SW 1271 (cell line): ENCODE data around the gene ZNF730.
A peak's percentile ranks its signal among the peaks of the same experiment; 100 is the strongest.
"Not testable (repeated sequence)": the region's sequence is repeated elsewhere in the genome, so short reads cannot be mapped to it uniquely, and the experiment has no call there.

Source experiments
- DNase-seq, 2 experiments: peaks; one replicate each; lab custom pipeline; 2025; lab: John Stamatoyannopoulos, UW

The ZNF730 gene

DNA sequence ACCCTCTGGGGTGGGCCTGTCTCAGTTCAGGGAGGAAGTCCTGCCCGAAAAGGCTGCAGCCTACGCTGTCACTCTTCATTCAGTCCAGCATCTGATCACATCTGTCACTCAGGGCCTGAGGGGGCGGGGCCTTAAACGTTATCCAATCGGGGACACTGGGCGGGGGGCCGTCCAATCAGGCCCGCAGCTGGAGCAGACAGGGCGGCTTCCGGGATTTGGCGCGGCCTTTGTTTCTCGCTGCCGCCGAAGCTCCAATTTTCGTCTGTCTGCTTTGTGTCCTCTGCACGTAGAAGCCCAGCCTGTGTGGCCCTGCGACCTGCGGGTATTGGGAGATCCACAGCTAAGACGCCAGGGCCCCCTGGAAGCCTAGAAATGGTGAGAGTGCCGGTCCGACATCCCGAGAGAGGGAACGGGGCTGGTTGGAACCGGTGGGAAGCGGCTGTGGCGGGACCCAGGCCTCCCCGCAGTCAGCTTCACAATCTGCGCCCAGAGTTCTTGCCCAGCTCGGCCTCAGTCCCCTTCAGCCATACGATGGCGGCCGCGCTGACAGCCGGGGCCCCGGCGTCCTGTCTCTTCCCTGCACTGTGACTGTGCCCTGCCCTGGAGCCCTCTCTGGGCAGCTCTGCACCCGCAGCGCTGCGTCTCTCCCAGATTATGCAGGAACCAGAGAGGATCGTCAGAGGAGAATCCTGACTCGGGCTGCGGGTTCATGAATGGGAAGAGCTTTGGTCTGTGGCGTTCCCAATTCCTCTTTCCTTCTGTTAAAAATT lies at the start of gene ZNF730:
ZNF730 (plus strand) TSS at position 224 of the 770 bp plus-strand sequence; CDS start at position 373, 149 bp downstream.
- no peak for DNase-seq

DNA sequence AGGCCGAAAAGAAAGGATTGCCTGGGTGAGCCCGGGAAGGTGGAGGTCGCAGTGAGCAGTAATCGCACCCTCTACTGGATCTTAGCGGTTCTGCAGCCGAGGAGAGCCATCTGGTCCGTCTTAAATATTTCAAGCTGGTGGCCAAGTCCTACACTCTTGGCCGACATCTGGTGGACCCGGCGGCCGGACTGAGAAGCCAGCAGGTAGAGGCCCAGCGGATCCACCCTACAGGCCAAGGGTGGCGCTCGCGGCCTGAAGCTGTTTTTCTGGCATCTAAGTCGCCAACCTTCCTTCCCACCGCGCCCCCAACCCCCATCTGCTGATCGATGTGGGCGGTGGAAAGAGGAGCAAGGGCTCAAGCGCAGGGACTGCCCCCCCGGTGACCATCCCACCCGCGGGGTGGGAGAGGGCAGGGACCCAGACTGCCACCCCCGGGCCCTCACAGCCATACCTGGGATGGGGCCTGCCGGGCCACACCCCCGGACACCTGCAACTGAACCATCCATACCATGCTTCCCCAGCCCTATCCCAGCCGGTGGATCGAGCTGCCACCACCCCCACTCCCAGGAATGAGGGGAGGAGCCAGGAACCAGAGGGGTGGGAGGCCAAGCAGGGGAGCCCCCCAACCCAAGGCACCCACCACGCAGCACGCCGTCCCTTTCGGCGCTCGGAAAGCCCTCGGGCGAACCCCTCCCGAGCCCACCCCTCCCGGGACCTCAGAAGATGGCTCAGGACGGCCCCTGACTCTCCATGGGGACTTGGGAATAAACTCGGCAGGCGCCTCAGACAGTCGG lies 46.3 kb upstream of the ZNF730 start:
- no peak for DNase-seq

DNA sequence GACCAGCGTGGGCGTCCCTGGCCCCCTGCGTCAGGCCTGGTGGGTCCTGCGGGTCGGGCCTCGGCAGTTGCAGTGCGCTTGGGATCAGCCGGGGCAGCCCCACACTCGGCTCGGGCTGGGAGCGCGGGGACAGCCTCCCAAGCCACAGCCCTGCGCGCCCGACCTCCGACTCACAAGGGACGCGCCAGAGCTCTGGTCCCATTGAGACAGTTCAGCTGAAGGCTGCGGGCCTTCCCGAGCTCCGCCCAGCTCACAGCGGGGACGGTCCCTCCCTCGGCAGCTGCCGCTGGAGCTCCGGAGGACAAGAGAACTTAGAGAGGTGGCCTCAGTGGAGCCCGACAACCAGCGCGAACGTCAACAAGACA lies 45.7 kb upstream of the ZNF730 start:
- DNase-seq = no peak

DNA sequence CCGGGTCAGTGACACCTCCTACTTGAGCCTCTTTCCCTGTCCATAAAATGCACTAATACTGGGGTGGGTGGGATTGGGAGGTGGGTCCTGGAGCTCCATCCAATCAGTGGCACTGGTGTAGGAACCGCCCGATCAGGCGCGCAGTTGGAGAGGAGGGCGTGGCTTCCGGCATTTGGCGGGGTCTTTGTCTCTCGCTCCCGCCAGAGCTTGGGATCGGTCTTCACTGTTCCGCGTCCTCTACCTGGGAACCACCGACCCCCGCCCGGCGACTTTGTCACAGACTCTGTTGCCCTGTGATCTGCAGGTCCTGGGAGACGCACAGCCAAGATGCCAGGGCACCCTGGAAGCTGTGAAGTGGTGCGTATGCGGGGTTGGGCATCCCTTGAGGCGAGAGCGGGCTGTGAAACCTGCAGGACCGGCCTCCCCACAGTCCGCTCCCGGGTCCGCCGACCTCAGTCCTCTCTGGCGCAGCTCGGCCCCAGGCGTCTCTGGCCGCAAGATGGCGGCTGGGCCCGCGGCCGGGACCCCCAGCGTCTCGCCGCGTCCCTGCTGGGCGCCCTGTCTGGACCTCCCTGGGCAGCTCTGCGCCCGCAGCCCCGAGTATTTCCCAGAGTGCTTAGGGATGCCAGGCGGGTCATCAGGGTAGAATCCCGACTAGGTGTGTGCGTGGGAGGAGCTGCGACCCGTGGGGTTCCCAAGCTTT lies 41.6 kb upstream of the ZNF730 start:
- peak; percentile 33 to 76 for DNase-seq

DNA sequence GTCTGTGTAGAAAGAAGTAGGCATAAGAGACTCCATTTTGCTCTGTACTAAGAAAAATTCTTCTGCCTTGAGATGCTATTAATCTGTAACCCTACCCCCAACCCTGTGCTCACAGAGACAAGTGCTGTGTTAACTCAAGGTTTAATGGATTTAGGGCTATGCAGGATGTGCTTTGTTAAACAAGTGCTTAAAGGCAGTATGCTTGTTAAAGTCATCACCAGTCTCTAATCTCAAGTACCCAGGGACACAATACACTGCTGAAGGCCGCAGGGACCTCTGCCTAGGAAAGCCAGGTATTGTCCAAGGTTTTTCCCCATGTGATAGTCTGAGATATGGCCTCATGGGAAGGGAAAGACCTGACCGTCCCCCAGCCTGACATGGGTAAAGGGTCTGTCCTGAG lies 39.0 kb upstream of the ZNF730 start:
- DNase-seq = not testable (repeated sequence)

DNA sequence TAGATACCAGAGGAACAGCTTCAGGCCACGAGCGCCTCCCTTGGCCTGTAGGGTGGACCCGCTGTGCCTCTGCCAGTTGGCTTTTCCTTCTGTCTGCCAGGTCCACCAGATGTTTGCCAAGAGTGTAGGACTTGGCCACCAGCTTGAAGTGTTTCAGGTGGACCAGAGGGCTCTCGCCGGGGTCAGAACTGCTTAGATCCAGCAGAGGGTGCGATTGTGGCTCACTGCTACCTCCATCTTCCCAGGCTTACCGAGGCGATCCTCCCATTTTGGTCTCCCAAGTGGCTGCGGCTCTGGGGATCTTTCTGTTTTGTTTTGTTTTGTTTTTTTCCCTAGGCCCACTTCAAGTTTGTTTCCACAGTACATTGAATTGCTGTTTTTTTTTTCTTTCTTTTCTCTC lies 23.0 kb upstream of the ZNF730 start:
- DNase-seq = no peak

DNA sequence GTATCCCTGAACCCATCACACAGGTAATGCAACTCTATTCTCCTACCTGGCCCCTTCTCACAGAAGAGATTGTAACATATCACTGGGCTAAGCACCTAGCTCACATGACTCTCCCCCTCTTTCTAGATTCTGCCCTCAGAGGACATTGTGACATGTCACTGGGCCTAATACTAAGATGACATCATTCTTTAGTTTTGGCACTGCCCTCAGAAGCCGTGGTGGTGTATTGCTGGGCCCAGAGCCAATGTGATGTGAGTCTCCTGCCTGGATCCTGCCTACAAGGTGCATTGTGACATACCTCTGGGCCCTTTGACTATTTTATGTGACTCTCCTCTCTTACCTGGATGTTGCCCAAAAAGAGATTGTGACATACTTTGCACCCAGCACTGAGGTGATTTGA lies 21.4 kb upstream of the ZNF730 start:
- DNase-seq = no peak

DNA sequence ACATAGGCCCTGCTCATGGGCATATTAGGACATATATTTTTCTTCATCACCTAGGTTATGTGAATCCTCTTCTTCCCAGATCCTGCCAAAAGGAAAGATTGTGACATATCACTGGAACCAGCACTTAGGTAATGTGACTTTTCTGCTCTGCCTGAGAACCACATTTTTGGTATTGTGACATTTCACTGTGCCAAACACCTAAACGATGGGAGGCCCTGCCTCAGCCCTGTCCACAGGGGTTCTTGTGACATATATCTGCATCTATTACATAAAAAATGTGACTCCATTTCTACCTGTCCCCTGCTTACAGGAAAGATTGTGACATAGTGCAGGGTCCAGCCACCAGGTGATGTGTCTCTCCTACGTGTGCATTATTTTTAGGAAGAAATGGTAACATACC lies 18.5 kb upstream of the ZNF730 start:
- no peak for DNase-seq

DNA sequence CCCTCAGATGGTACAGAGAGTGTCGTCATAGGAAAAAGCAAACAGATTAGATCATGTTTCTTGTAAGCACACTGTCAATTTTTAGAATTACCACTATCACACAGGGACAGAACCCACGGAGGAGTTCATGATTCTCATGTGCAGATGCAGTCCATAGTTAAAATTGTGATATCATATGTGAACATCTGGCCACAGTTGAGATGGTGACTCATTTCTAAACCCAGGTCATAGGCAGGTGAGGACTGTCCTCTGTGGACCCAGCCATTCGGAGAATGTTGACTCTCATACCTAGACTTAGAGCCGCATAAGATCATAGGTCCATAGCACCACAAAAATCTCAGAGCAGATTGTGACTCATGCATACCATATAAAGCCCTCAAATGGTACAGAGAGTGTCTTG lies 17.8 kb upstream of the ZNF730 start:
- DNase-seq = no peak

DNA sequence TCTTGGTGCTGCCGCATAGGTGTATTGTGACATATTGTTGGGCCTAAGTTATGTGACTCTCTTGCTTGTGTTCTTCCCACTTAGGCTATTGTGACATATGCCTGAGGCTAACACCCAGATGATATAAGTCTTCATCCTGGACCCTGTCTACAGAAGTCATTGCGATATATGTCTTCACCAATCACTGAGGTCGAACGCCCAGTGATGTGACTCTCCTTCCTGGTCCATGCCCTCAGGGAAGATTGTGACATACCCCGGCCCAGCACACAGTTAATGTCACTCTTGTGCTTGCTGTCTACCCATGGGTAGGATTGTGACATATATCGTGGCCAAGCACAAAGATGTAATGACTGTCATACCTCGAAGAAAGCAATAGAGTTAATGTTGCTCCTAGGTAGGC lies 16.9 kb upstream of the ZNF730 start:
- DNase-seq = no peak

DNA sequence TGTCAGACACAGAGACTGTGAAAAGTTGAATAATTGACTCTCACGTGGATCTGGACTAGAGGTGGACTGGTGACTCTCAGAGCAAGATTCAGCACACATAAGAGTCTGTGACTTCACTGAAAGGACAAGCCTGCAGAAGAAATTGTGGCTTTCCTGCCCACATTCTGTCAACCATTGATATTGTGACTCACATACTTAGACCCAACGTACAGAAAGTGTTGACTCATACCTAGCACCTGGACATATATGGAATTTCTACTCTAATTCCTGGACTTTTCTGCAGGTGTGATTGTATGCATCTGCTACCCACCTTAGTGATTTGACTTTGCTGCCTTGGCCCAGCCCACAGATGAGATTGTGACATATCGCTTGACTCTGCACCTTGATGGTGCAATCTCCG lies 15.6 kb upstream of the ZNF730 start:
- no peak for DNase-seq

DNA sequence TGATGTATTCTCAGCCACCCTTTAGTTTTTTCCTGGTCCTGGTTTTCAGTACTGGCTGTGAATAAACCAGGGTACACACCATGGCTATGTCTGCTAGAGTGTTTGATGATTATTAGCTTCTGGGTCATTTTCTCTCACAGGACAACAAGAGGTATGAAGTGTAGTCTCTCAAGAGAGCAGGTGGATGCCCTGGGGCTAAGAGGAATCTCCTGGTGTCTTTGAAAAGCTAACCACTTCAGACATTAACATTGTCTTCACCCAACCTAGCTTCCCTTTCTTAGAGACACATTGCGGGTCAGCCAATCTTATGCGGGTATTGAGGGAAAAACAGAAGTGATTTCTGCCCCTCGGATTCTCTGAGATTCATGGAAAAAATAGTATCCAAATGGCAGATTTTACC lies 1.6 kb downstream of the ZNF730 start:
- no peak for DNase-seq

DNA sequence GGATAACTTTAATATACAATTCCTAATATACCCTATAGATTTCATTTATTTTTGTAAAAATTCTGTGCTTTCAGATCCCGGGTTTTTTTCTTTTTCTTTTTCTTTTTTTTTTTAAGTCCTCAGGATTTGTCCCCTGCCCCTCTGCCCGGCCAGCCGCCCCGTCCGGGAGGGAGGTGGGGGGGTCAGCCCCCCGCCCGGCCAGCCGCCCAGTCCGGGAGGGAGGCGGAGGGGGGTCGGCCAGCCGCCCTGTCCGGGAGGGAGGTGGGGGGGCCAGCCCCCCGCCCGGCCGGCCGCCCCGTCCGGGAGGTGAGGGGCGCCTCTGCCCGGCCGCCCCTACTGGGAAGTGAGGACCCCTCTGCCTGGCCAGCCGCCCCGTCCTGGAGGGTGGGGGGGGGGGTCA lies 17.4 kb downstream of the ZNF730 start:
- not testable (repeated sequence) for DNase-seq

DNA sequence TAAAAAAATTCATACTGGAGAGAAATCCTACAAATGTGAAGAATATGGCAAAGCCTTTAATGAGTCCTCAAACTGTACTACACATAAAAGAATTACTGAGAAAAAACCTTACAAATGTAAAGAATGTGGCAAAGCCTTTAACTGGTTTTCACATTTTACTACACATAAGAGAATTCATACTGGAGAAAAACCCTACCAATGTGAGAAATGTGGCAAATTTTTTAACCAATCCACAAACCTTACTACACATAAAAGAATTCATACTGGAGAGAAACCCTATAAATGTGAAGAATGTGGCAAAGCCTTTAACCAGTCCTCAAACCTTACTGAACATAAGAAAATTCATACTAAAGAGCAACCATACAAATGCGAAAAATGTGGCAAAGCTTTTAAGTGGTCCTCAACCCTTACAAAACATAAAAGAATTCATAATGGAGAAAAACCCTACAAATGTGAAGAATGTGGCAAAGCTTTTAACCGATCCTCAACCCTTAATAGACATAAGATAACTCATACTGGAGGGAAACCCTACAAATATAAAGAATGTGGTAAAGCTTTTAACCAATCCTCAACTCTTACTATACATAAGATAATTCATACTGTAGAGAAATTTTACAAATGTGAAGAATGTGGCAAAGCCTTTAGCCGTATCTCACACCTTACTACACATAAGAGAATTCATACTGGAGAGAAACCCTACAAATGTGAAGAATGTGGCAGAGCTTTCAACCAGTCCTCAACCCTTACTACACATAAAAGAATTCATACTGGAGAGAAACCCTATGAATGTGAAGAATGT lies 29.0 kb downstream of the ZNF730 start:
- no peak for DNase-seq

DNA sequence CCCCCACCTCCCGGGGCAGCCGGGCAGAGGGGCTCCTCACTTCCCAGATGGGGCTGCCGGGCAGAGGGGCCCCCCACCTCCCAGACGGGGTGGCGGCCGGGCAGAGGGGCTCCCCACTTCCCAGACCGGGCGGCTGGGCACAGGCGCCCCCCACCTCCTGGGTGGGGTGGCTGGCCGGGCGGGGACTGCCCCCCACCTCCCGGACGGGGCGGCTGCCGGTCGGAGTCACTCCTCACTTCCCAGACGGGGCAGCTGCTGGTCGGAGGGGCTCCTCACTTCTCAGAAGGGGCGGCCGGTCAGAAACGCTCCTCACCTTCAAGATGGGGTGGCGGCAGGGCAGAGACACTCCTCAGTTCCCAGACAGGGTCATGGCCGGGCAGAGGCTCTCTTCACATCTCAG lies 43.9 kb downstream of the ZNF730 start:
- DNase-seq = no peak

DNA sequence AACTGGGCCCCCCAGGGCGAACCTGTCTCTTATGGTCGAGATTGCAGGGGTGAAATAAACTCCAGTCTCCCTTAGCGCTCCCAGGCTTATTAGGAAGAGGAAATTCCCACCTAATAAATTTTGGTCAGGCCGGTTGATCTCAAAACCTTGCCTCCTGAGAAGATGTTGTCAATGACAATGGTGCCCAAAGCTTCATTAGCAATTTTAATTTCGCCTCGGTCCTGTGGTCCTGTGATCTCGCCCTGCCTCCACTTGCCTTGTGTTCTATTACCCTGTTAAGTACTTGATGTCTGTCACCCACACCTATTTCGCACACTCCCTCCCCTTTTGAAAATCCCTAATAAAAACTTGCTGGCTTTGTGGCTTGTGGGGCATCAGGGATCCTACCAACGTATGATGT lies 51.5 kb downstream of the ZNF730 start:
- DNase-seq = not testable (repeated sequence)

DNA sequence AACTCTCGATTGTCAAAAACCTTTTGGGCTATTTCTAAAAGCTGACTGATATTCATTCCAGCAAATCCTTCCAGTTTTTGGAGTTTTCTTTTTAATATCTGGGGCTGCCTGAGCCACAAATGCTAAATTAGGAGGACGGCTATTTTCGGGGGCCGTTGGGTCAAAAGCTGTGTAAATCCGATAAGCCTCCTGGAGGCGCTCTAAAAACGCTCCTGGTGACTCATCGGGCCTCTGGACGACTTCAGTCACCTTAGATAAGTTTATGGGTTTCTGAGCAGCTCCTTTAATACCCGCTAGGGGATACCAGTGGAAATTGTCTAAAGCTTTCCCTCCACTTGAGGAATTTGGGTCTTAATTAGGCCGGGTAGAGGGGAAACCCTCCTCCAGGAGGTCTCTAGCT lies 66.4 kb downstream of the ZNF730 start:
- no peak for DNase-seq

DNA sequence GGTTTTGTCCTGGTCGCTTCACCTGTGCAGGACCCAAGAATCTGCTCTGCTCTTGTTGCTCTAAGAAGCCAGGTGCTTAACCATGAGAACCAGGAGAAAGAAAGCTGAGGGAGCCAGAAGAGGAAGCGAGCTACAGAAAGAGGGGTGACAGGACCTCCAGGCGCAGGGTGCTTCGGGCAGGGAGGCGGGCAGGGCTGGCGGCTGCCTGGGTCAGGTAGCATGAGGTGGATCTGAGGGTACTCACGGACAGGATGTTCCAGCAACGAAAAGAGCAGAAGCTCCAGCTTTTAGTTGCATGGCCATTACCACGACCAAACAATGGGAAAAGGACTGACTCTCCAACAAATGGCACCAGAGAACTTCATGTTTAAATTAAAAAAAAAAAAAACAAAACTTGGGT lies 73.5 kb downstream of the ZNF730 start:
- DNase-seq = no peak
